Measurements from ENCODE around the gene NAIP. TPM values are rescaled to one million over a fixed set of nuclear protein-coding genes. Genes with fewer than 3 reads are reported as not detected.
"Not testable (repeated sequence)": the region's sequence is repeated elsewhere in the genome, so short reads cannot be mapped to it uniquely, and the experiment has no call there.

NAIP gene
- total and polyA plus RNA-seq, 2 of the 4 experiments (the other 2 are of a cell fraction), result 1.3 to 2.2 TPM

DNA sequence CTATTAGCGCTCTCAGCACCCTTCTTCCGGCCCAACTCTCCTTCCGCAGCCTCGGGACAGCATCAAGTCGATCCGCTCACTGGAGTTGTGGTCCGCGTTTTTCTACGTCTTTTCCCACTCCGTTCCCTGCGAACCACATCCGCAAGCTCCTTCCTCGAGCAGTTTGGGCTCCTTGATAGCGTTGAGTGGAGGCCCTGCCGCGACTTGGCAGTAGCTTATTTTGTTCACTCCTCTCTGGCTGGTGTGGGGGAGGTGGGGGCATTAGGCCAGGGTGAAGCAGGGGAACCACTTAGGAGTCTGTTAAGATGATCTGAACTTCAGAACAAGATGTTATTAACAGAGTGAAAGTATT lies 100.0 kb downstream of the NAIP start:
- H3K18ac ChIP-seq (ENCODE audit: low read depth, low read length); H3K4me2 ChIP-seq (ENCODE audit: low read depth, low read length); H2AFZ ChIP-seq (replicated peaks; ENCODE audit: low read length, poor library complexity); H3K79me1 ChIP-seq (ENCODE audit: low read depth in 1 of 2, low read length in 2 of 2); H2BK120ac ChIP-seq (ENCODE audit: low read depth, low read length); H4K20me1 ChIP-seq (ENCODE audit: insufficient read depth, low read length); H2BK15ac ChIP-seq (ENCODE audit: low read depth, low read length); H2BK5ac ChIP-seq (ENCODE audit: low read depth, low read length, poor library complexity, severe bottlenecking); H4K5ac ChIP-seq (ENCODE audit: low read depth, low read length); in situ Hi-C loops (cut with MboI; ENCODE audit: low sequenced_read_pairs); H3K23ac ChIP-seq (ENCODE audit: low read depth, low read length); dilution Hi-C loops (cut with HindIII; ENCODE audit: low sequenced_read_pairs, unreplicated experiment); CTCF ChIA-PET; H3K9me3 ChIP-seq (ENCODE audit: control insufficient read depth, insufficient read depth, low read length); H3K9ac ChIP-seq (ENCODE audit: low read depth, low read length); DNase-seq; H2AK9ac ChIP-seq (replicated peaks; ENCODE audit: low read depth, low read length, poor library complexity); H4K8ac ChIP-seq (ENCODE audit: low read depth in 2 of 2, low read length in 2 of 2); POLR2A ChIA-PET (ENCODE audit: unreplicated experiment); BruUV-seq (replicated peaks); H2BK20ac ChIP-seq (ENCODE audit: low read depth, low read length); H3K27me3 ChIP-seq (ENCODE audit: control insufficient read depth, insufficient read depth, low read length); intact Hi-C loops (cut with micrococcal nuclease); H3K4me3 ChIP-seq (ENCODE audit: insufficient read depth, low read depth, low read length); H4K91ac ChIP-seq (ENCODE audit: insufficient read depth, low read depth, low read length); H3K36me3 ChIP-seq (ENCODE audit: control insufficient read depth, insufficient read depth, low read length); H3K14ac ChIP-seq (replicated peaks; ENCODE audit: low read depth, low read length); H3K56ac ChIP-seq (ENCODE audit: extremely low read depth, insufficient read depth, low read length); H2AK5ac ChIP-seq (ENCODE audit: low read depth, low read length); H3K9me1 ChIP-seq (ENCODE audit: insufficient read depth, low read length); H3K4me1 ChIP-seq (ENCODE audit: control insufficient read depth, insufficient read depth, low read length); H3K27ac ChIP-seq (ENCODE audit: insufficient read depth, low read length); H3K4ac ChIP-seq (ENCODE audit: low read depth, low read length): not testable (repeated sequence)
- peak; percentile 66 for ATAC-seq (ENCODE audit: low read depth)
- WGBS, 2 experiments (ENCODE audit: extremely low coverage in 2 of 2, insufficient read length in 1 of 2), result no CpG with 5 or more reads among the region's 16 CpGs

Other genes with a start within 250 kb of the NAIP start
- 2.2 and 7.2 TPM in 2 replicates for gene SERF1A, start 124.7 kb downstream of the NAIP start, total RNA-seq (2012; rRNA removed)
- 2.8 and 3.7 TPM in 2 replicates for gene SERF1A, start 124.7 kb downstream of the NAIP start, polyA plus RNA-seq (2012; rRNA removed)
- gene SMN1, start 100.3 kb downstream of the NAIP start, total RNA-seq (2012; rRNA removed), result 18.3 and 25.8 TPM in 2 replicates
- 18.9 and 19.7 TPM in 2 replicates for gene SMN1, start 100.3 kb downstream of the NAIP start, polyA plus RNA-seq (2012; rRNA removed)
- gene GTF2H2, start 42.3 kb upstream of the NAIP start, total RNA-seq (2012; rRNA removed), result 18.1 and 22.2 TPM in 2 replicates
- 9.9 and 13.9 TPM in 2 replicates for gene GTF2H2, start 42.3 kb upstream of the NAIP start, polyA plus RNA-seq (2012; rRNA removed)

Measured in IMR-90 (cell line).